GM23338 (cell line): Measurements from ENCODE around the gene CPTP. TPM values are rescaled to one million over a fixed set of nuclear protein-coding genes. Genes with fewer than 3 reads are reported as not detected.

Experiments used
- ATAC-seq: fragments of 200-7000 bp; cut with Tn5 transposase; 3 replicates; pipeline ENCODE4 v1.9.1; 2020
- DNase-seq: peaks from one replicate; pipeline ENCODE4 v3.0.0-alpha.2; 2015; ENCODE audit warnings: low spot score
- H2AFZ ChIP-seq: fragments of 200-600 bp; sonication (generic); 2 replicates; pipeline ENCODE4 v1.8.0; 2016; ENCODE audit warnings: antibody characterized with exemption, mild to moderate bottlenecking, moderate library complexity
- H3F3A ChIP-seq: fragments of 200-600 bp; sonication (generic); replicated peaks from 2 replicates; pipeline ENCODE4 v1.8.0; 2017; ENCODE audit warnings: antibody characterized with exemption, mixed run types, low read depth
- H3K27ac ChIP-seq: fragments of 200-600 bp; sonication (generic); 2 replicates; pipeline ENCODE4 v1.6.1; 2016; ENCODE audit warnings: low read depth
- H3K27me3 ChIP-seq: fragments of 200-600 bp; sonication (generic); 2 replicates; pipeline ENCODE4 v1.8.0; 2016; ENCODE audit warnings: mild to moderate bottlenecking, mixed run types, moderate library complexity; ENCODE audit not compliant: insufficient read depth
- H3K36me3 ChIP-seq: fragments of 200-600 bp; sonication (generic); 2 replicates; pipeline ENCODE4 v1.8.0; 2016; ENCODE audit warnings: mild to moderate bottlenecking; ENCODE audit not compliant: insufficient read depth
- H3K4me1 ChIP-seq: fragments of 200-600 bp; sonication (generic); 2 replicates; pipeline ENCODE4 v1.8.0; 2016; ENCODE audit warnings: mild to moderate bottlenecking, moderate library complexity; ENCODE audit not compliant: insufficient read depth
- H3K4me2 ChIP-seq: fragments of 200-600 bp; sonication (generic); 2 replicates; pipeline ENCODE4 v1.7.1; 2017; ENCODE audit warnings: mixed run types
- H3K4me3 ChIP-seq: fragments of 200-600 bp; sonication (generic); 2 replicates; pipeline ENCODE4 v1.6.1; 2016; ENCODE audit warnings: mixed run types
- H3K79me2 ChIP-seq: fragments of 200-600 bp; sonication (generic); replicated peaks from 2 replicates; pipeline ENCODE4 v1.8.0; 2017; ENCODE audit warnings: mild to moderate bottlenecking; ENCODE audit not compliant: insufficient read depth
- H3K9me2 ChIP-seq: fragments of 200-600 bp; sonication (generic); 2 replicates; pipeline ENCODE4 v1.8.0; 2017; ENCODE audit not compliant: insufficient read depth
- H4K20me1 ChIP-seq: fragments of 200-600 bp; sonication (generic); replicated peaks from 2 replicates; pipeline ENCODE4 v1.8.0; 2017; ENCODE audit warnings: mild to moderate bottlenecking; ENCODE audit not compliant: insufficient read depth
- H3K27ac Mint-ChIP-seq: 2 replicates; pipeline ENCODE4 v1.8.0; 2020; ENCODE audit warnings: inconsistent platforms, mild to moderate bottlenecking, moderate library complexity, mixed read lengths
- H3K27me3 Mint-ChIP-seq: 3 replicates; pipeline ENCODE4 v1.8.0; 2022; ENCODE audit warnings: low read depth, mild to moderate bottlenecking, moderate library complexity, mixed read lengths, inconsistent platforms; ENCODE audit not compliant: insufficient read depth, poor library complexity
- H3K36me3 Mint-ChIP-seq: 3 replicates; pipeline ENCODE4 v1.8.0; 2021; ENCODE audit warnings: low read depth, mild to moderate bottlenecking, inconsistent platforms, moderate library complexity, mixed read lengths
- H3K4me1 Mint-ChIP-seq: 3 replicates; pipeline ENCODE4 v1.8.0; 2020; ENCODE audit warnings: mild to moderate bottlenecking, inconsistent platforms, mixed read lengths
- H3K4me3 Mint-ChIP-seq: 3 replicates; pipeline ENCODE4 v1.8.0; 2021; ENCODE audit warnings: moderate library complexity, mild to moderate bottlenecking, inconsistent platforms, mixed read lengths
- H3K9me3 Mint-ChIP-seq: 3 replicates; pipeline ENCODE4 v1.8.0; 2020; ENCODE audit warnings: moderate library complexity, mild to moderate bottlenecking, inconsistent platforms, mixed read lengths
- CREB1 ChIP-seq: fragments of 250-450 bp; sonication (Bioruptor Pico); IDR thresholded peaks from 2 replicates; pipeline ENCODE4 v1.5.0; 2020; ENCODE audit warnings: low read depth, mild to moderate bottlenecking, moderate library complexity
- JUNB ChIP-seq: IDR thresholded peaks from one replicate; pipeline ENCODE4 v1.6.1; 2016; ENCODE audit warnings: antibody characterized with exemption; ENCODE audit not compliant: unreplicated experiment
- POLR2AphosphoS5 ChIP-seq: IDR thresholded peaks from 2 replicates; pipeline ENCODE4 v1.6.1; 2016; ENCODE audit warnings: antibody characterized with exemption, low read depth
- ZNF114 ChIP-seq: fragments of 250-450 bp; sonication (Bioruptor Pico); IDR thresholded peaks from 2 replicates; pipeline ENCODE4 v1.5.0; 2020; ENCODE audit warnings: mild to moderate bottlenecking, moderate library complexity
- ZNF331 ChIP-seq: fragments of 250-450 bp; sonication (Bioruptor Pico); IDR thresholded peaks from 2 replicates; pipeline ENCODE4 v1.5.0; 2020; ENCODE audit warnings: low read depth, mild to moderate bottlenecking, moderate library complexity
- polyA plus RNA-seq: library from polyadenylated mRNA; unstranded; fragments of >200 nt; fragmentation: Nextera tagmentation; extraction: Ambion mirVana; gene quantifications from 2 replicates; pipeline ENCODE4 v1.2.1, GENCODE V29; 2016
- total RNA-seq: library from RNA; depleted of rRNA; stranded (reverse); fragments of >200 nt; shearing (Covaris generic); gene quantifications from 2 replicates; pipeline ENCODE4 v1.2.3, GENCODE V29; 2014
- TF ChIP-seq, protein P1 (sequence below): IDR thresholded peaks from one replicate; pipeline ENCODE4 v1.6.1; 2018; ENCODE audit warnings: antibody characterized with exemption; ENCODE audit not compliant: unreplicated experiment
- TF ChIP-seq, protein P2 (sequence below): IDR thresholded peaks from 2 replicates; pipeline ENCODE4 v1.6.1; 2016; ENCODE audit warnings: antibody characterized with exemption

The CPTP gene
- total and polyA plus RNA-seq, 2 experiments from 2014 or later, result 8.1 to 13.5 TPM

- Mint-ChIP-seq H3K9me3 (no peaks in the 10 kb centered on the region), H3K4me1 (no peaks in the 10 kb centered on the region), H3K4me3 (no peak overlapping the region), H3K36me3 (peaks cover 5% of the 10 kb centered on the region; the same call in 2 of the 3 replicates), H3K27me3 (peaks cover 10% of the 10 kb centered on the region), H3K27ac (no peak overlapping the region)
- no peaks in the 10 kb centered on the region for H4K20me1 ChIP-seq
- DNase-seq (no peak), ATAC-seq (no peak; the same call in 2 of the 3 replicates)
- H3K4me2 ChIP-seq, result no peak overlapping the region
- no peaks in the 10 kb centered on the region for H3K4me1 ChIP-seq
- no peaks in the 10 kb centered on the region for H3K9me2 ChIP-seq
- H3F3A ChIP-seq, result peaks cover 18% of the 10 kb centered on the region; the same call in 1 of the 2 replicates
- no peak overlapping the region for H2AFZ ChIP-seq
- H3K27ac ChIP-seq, result no peak overlapping the region
- no peaks in the 10 kb centered on the region for H3K27me3 ChIP-seq
- H3K4me3 ChIP-seq, result no peak overlapping the region
- H3K36me3 ChIP-seq, result no peaks in the 10 kb centered on the region
- H3K79me2 ChIP-seq, result no peaks in the 10 kb centered on the region
- TF ChIP-seq ZNF331 (CRISPR knock-in tag), result no peak
These were observed 9.1 kb downstream of the CPTP start for GRCh38 chr1:1333551-1334241.

GRCh38 chr1:1334835-1335234, 10.2 kb downstream of the CPTP start:
- Histone ChIP-seq H3K4me1 (no peaks in the 10 kb centered on the region), H2AFZ (no peak overlapping the region), H4K20me1 (no peaks in the 10 kb centered on the region), H3K4me3 (no peak overlapping the region), H3F3A (peaks cover 12% of the 10 kb centered on the region; the same call in 1 of the 2 replicates), H3K27ac (no peak overlapping the region), H3K36me3 (no peaks in the 10 kb centered on the region), H3K27me3 (no peaks in the 10 kb centered on the region), H3K79me2 (no peaks in the 10 kb centered on the region), H3K9me2 (no peaks in the 10 kb centered on the region), H3K4me2 (no peak overlapping the region)
- Mint-ChIP-seq H3K4me3 (no peak overlapping the region), H3K27me3 (peaks cover 9% of the 10 kb centered on the region), H3K36me3 (peaks cover 1% of the 10 kb centered on the region; the same call in 2 of the 3 replicates), H3K9me3 (no peaks in the 10 kb centered on the region), H3K4me1 (no peaks in the 10 kb centered on the region), H3K27ac (no peak overlapping the region)
- ATAC-seq (peak; percentile 52), DNase-seq (peak; percentile 85)
- TF ChIP-seq CREB1 (CRISPR knock-in tag) (peak; percentile 70), JUNB (no peak), POLR2AphosphoS5 (peak; percentile 23; the same call in 1 of the 2 replicates), ZNF114 (CRISPR knock-in tag) (peak; percentile 86)
- TF ChIP-seq, protein P1, sequence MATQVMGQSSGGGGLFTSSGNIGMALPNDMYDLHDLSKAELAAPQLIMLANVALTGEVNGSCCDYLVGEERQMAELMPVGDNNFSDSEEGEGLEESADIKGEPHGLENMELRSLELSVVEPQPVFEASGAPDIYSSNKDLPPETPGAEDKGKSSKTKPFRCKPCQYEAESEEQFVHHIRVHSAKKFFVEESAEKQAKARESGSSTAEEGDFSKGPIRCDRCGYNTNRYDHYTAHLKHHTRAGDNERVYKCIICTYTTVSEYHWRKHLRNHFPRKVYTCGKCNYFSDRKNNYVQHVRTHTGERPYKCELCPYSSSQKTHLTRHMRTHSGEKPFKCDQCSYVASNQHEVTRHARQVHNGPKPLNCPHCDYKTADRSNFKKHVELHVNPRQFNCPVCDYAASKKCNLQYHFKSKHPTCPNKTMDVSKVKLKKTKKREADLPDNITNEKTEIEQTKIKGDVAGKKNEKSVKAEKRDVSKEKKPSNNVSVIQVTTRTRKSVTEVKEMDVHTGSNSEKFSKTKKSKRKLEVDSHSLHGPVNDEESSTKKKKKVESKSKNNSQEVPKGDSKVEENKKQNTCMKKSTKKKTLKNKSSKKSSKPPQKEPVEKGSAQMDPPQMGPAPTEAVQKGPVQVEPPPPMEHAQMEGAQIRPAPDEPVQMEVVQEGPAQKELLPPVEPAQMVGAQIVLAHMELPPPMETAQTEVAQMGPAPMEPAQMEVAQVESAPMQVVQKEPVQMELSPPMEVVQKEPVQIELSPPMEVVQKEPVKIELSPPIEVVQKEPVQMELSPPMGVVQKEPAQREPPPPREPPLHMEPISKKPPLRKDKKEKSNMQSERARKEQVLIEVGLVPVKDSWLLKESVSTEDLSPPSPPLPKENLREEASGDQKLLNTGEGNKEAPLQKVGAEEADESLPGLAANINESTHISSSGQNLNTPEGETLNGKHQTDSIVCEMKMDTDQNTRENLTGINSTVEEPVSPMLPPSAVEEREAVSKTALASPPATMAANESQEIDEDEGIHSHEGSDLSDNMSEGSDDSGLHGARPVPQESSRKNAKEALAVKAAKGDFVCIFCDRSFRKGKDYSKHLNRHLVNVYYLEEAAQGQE, result peak; percentile 99

DNA sequence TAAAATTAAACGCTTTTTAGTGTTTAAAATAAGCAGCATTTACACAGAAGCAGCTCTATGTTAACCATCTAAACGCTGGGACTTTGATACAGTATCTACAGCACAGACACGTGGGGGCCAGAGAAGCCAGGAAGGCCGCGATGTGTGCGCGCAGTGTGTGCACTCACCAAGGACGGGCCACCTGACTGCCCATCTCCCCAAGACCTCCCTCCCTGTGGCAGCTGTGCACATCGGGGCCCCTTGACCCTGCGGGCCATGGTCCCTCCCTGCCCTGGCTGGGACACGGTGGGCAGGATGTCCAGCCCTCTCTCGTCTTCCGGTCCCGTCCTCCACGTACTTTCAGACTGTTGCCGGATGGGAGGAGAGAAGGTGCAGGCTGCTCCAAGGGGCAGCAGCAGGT, 10.7 kb downstream of the CPTP start:
- ATAC-seq (no peak), DNase-seq (no peak)
- peaks cover 5% of the 10 kb centered on the region for H3K36me3 Mint-ChIP-seq
- Histone ChIP-seq H3F3A (peaks cover 8% of the 10 kb centered on the region; the same call in 1 of the 2 replicates), H3K9me2 (no peaks in the 10 kb centered on the region), H3K4me3 (no peak overlapping the region), H3K4me2 (no peak overlapping the region), H2AFZ (no peak overlapping the region), H4K20me1 (no peaks in the 10 kb centered on the region), H3K27me3 (no peaks in the 10 kb centered on the region), H3K27ac (no peak overlapping the region), H3K79me2 (no peaks in the 10 kb centered on the region), H3K36me3 (no peaks in the 10 kb centered on the region), H3K4me1 (no peaks in the 10 kb centered on the region)
- TF ChIP-seq CREB1 (CRISPR knock-in tag), result no peak
- TF ChIP-seq, protein P2, sequence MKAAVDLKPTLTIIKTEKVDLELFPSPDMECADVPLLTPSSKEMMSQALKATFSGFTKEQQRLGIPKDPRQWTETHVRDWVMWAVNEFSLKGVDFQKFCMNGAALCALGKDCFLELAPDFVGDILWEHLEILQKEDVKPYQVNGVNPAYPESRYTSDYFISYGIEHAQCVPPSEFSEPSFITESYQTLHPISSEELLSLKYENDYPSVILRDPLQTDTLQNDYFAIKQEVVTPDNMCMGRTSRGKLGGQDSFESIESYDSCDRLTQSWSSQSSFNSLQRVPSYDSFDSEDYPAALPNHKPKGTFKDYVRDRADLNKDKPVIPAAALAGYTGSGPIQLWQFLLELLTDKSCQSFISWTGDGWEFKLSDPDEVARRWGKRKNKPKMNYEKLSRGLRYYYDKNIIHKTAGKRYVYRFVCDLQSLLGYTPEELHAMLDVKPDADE, result no peak
- H3K27me3 Mint-ChIP-seq, result peaks cover 8% of the 10 kb centered on the region
- H3K4me3 Mint-ChIP-seq, result no peak overlapping the region
- no peaks in the 10 kb centered on the region for H3K4me1 Mint-ChIP-seq
- H3K9me3 Mint-ChIP-seq, result no peaks in the 10 kb centered on the region
- no peak overlapping the region for H3K27ac Mint-ChIP-seq
